RWPE2 (cell line): ENCODE data around the gene KCNG1.
A peak's percentile ranks its signal among the peaks of the same experiment; 100 is the strongest.

Experiments
- ATAC-seq: fragments of 200-7000 bp; cut with Tn5 transposase; 3 replicates; pipeline ENCODE4 v1.9.1; 2021; ENCODE audit warnings: low read depth
- DNase-seq: peaks from one replicate; pipeline ENCODE4 v3.0.0-alpha.2; 2020; ENCODE audit warnings: low spot score
- H3K27ac ChIP-seq: fragments of 450-650 bp; 2 replicates; pipeline ENCODE4 v1.5.1; 2017; ENCODE audit warnings: mild to moderate bottlenecking; ENCODE audit not compliant: poor library complexity, severe bottlenecking
- H3K27me3 ChIP-seq: fragments of 250-450 bp; sonication (Bioruptor Pico); 2 replicates; pipeline ENCODE4 v1.5.1; 2021; ENCODE audit warnings: mild to moderate bottlenecking, moderate library complexity; ENCODE audit not compliant: insufficient read depth, poor library complexity, severe bottlenecking
- H3K36me3 ChIP-seq: fragments of 250-450 bp; sonication (Bioruptor Pico); 2 replicates; pipeline ENCODE4 v1.5.1; 2020; ENCODE audit warnings: low read depth, mild to moderate bottlenecking, moderate library complexity
- H3K4me1 ChIP-seq: fragments of 250-450 bp; sonication (Bioruptor Pico); 2 replicates; pipeline ENCODE4 v1.5.1; 2021; ENCODE audit warnings: mild to moderate bottlenecking, moderate library complexity; ENCODE audit not compliant: insufficient read depth, poor library complexity, severe bottlenecking
- H3K4me3 ChIP-seq: fragments of 250-450 bp; sonication (Bioruptor Pico); 2 replicates; pipeline ENCODE4 v1.5.1; 2021; ENCODE audit warnings: mild to moderate bottlenecking, moderate library complexity; ENCODE audit not compliant: severe bottlenecking
- H3K9me3 ChIP-seq: fragments of 250-450 bp; sonication (Bioruptor Pico); 2 replicates; pipeline ENCODE4 v1.5.1; 2021; ENCODE audit warnings: mild to moderate bottlenecking, moderate library complexity; ENCODE audit not compliant: severe bottlenecking
- CTCF ChIP-seq: fragments of 450-650 bp; IDR thresholded peaks from one replicate; pipeline ENCODE4 v1.5.1; 2017; ENCODE audit warnings: mild to moderate bottlenecking, moderate library complexity; ENCODE audit not compliant: poor library complexity, severe bottlenecking

The KCNG1 gene

DNA sequence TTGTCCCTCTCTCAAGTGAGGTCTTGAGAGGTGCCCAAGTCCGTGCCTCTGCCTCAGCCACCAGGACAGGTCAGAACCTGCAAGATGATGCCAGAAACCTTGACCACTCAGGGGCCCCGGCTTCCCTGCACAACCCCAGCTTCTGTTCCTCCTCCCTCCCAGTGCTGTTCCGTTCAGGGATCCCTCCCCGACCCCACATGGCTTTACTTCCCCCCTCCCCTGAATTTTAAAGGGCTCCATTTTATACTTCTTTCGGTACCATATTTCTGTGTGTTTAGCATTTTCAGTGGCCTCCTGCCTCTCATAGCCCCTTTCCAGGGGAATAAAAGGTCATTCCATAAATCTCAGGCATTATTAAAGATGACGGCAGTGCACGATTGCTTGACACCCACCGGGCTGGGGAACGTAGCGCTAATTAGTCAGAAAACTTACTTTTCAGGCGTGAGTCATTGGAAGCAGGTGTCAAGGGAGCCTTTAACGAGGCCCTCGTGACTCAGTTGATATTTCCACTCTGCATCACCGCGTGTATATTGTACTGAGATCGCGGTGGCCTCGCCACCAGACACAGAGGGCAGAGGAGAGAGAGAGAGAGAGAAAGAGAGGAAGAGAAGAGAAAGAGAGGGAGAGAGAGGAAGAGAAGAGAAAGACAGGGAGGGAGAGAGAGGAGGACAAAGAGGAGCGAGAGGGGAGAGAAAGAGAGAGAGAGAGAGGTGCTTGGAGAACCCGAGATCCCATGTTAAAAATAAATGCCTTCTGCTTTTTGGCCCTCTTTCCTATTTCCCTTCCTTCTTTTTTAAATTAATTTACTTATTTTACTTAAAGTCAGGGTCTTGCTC, 21.3 kb downstream of the KCNG1 start:
- Histone ChIP-seq H3K4me3 (no peak overlapping the region), H3K9me3 (no peaks in the 10 kb centered on the region), H3K36me3 (peaks cover 2% of the 10 kb centered on the region; the same call in 1 of the 2 replicates), H3K27ac (no peak overlapping the region), H3K27me3 (no peaks in the 10 kb centered on the region), H3K4me1 (peaks cover 6% of the 10 kb centered on the region)
- ATAC-seq (no peak), DNase-seq (no peak)
- no peak for TF ChIP-seq CTCF

GRCh38 chr20:50999355-50999754, 23.6 kb downstream of the KCNG1 start:
- no peak for DNase-seq
- no peaks in the 10 kb centered on the region for H3K36me3 ChIP-seq
- no peak overlapping the region for H3K4me3 ChIP-seq
- H3K27ac ChIP-seq = no peak overlapping the region
- peaks cover 7% of the 10 kb centered on the region for H3K4me1 ChIP-seq
- H3K27me3 ChIP-seq = no peaks in the 10 kb centered on the region
- no peak for TF ChIP-seq CTCF
- ATAC-seq = no peak
- no peaks in the 10 kb centered on the region for H3K9me3 ChIP-seq

DNA sequence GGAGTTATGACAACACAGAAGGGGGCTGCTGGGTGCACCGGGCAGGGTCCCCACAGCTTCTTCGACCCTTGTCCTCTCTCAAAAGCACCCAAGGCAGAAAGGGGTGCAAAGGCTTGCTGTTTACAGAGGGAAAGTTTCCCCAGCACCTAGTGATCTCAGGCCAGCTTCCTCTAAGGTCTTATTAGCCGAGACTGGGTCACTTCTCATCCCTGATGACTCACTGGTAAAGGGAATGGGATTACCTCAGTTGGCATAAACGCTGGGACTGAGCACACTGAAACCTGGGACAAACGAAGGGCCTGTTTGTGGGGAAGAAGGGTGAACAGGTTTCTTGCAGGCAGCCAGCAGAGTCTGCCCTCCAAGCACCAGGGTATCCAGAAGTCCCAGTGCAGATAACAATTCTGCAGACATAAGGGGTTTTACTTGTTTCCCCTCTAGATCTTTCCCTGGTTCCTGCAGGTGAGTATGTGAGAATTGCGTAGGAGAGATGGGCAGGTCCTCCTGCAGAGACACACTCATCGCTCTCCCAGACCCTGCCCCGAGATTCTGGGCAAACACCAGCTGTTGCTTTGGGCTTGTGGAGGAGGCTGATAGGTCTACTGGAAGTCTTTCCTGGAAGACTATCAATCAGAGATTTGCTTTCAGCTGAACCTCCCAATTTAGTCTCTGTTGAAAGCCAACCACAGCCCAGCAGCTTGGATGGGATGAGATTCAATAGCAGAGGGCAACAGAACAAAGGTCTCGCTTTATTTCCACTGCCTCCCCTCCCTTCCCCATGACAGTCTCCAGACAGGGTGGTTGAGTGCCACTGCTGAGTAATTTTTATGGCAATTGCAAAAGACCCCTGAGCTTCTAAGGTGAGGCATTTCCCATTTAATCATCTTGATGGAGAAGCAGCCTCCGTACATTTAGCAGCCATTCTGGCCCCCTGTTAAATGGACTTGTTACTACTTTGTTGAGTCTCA, 25.7 kb downstream of the KCNG1 start:
- no peaks in the 10 kb centered on the region for H3K9me3 ChIP-seq
- no peaks in the 10 kb centered on the region for H3K36me3 ChIP-seq
- H3K27me3 ChIP-seq = no peaks in the 10 kb centered on the region
- TF ChIP-seq CTCF = no peak
- H3K27ac ChIP-seq = no peak overlapping the region
- H3K4me1 ChIP-seq = peaks cover 17% of the 10 kb centered on the region
- H3K4me3 ChIP-seq = no peak overlapping the region
- ATAC-seq (peak; percentile 37; the same call in 1 of the 3 replicates), DNase-seq (no peak)

- Histone ChIP-seq H3K27me3 (no peaks in the 10 kb centered on the region), H3K36me3 (no peaks in the 10 kb centered on the region), H3K9me3 (no peaks in the 10 kb centered on the region), H3K4me3 (no peak overlapping the region), H3K4me1 (peaks cover 34% of the 10 kb centered on the region), H3K27ac (no peak overlapping the region)
- DNase-seq (no peak), ATAC-seq (no peak)
- no peak for TF ChIP-seq CTCF
Measured at GRCh38 chr20:50995506-50995905, 27.4 kb downstream of the KCNG1 start.
